HG03135 (cell line): ENCODE measurements around the gene C3orf49.

Experiments
- ATAC-seq: cut with Tn5 transposase; IDR thresholded peaks from one replicate; pipeline ENCODE4 v1.9.1; 2021; ENCODE audit warnings: mild to moderate bottlenecking, moderate library complexity; ENCODE audit not compliant: unreplicated experiment

The C3orf49 gene

GRCh38 chr3:63849175-63849574 lies 30.1 kb downstream of the C3orf49 start:
- ATAC-seq, result no peak

DNA sequence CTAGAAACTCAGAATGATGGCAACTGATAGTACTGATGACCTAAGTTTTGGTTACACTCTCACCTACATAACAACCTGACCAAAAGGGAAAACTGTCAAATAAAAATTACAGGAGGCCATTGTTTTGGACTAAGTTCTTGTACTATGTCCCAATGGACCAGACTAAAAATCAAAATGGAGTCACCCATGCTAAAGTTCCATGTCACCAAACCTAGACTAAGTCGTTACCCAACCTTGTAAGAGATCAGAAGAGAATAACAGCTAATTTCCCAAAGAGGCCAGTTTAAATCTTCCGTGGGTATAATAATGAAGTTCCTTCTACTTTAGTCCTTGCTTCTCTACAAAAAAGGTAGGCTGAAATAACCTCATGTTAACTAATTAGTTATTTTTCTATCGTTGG lies 32.2 kb downstream of the C3orf49 start:
- ATAC-seq, result no peak

DNA sequence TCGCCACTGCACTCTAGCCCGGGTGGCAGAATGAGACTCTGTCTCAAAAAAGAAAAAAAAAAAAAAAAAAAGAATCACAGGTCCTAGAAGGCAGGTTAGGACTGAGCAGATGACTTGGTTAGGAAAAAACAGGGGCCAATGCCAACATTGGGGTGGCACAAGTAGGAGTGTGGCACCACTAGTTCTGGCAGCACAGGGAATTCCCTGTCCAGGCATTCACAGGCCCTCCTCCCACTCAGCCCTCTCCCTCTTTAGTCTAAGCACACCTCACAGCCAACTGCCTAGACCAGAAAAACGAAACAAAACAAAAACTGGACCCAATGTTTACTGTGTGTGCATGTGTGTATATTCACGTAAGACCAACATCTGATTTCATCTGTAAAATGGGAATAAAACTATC lies 34.0 kb downstream of the C3orf49 start:
- ATAC-seq, result no peak

DNA sequence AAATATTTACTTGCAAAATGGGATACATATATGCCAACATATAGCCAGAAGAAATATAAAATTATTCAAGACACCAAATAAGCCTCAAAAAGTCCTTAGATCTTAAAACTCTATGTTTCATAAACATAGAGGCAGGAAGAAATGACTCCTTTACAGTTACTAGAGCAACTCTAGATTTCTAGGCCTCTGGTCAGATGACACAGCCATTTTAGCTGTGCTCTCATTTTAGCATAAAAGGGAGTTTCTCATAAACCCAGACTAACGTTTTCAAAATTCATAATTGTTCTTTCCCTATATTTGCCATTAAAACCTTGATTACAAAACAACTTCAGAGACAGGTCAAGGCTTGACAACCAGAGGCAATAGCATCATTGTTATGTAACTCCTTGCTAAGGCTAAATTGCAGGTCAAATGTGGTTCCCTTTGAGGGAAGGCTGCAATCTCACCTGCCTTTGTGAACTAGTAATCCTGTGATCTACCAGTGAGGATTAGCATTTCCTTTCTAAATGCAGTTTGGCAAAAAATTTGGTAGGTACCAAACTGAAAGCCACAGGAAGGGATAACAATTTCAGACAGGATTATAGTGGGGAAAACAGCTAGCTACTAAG lies 36.3 kb downstream of the C3orf49 start:
- ATAC-seq, result no peak

- no peak for ATAC-seq
These were observed 38.2 kb downstream of the C3orf49 start for GRCh38 chr3:63857311-63857710.

GRCh38 chr3:63860776-63861175 lies 41.7 kb downstream of the C3orf49 start:
- no peak for ATAC-seq

DNA sequence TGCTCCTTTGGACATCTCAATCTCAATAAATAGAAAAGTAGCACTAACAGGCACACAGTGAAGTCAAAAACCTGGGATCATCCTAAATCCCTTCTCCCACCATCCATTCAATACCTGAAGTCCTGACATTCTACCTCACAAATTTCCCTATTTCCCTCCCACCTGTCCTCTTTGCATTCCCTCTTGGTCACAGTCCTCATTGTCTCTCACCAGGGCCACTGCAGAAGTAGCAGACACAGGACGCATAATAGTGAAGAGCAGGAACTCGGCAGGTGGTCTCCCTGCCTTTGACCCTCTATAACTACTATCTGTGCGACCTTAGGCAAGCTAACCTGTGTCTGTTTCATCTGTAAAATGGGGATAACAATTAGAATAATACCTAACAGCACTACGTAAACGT lies 42.2 kb downstream of the C3orf49 start:
- ATAC-seq, result no peak

- ATAC-seq, result no peak
These were observed 43.7 kb downstream of the C3orf49 start for GRCh38 chr3:63862804-63863149.

- ATAC-seq, result peak; percentile 73
These were observed 44.3 kb downstream of the C3orf49 start, which contains the start of the genes ATXN7 and THOC7 for GRCh38 chr3:63863150-63864007. TSS of gene ATXN7 (plus strand) at chr3:63863867. CDS start at chr3:63912599, 48,732 bp downstream. TSS of gene THOC7 (minus strand) at chr3:63863805. CDS start at chr3:63863790, 15 bp downstream.

GRCh38 chr3:63864008-63864964 lies 45.2 kb downstream of the C3orf49 start:
- ATAC-seq, result peak; percentile 46

DNA sequence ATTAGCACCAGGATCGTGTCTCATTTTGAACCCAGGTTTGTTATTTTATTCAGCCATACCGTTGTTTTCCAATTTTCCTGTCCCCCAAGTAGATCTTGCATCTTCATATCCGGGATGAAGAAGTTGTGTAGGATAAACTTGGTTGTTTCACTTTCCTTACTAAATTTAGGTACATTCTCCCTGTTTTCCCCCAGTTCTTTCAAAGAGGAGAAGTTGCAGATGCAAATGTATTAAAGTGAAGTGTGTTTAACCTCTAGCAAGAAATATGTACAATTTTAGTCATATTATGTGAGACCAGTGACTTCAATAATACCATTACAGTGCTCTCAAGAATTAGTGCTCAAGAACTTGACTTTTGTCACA lies 45.8 kb downstream of the C3orf49 start:
- no peak for ATAC-seq

DNA sequence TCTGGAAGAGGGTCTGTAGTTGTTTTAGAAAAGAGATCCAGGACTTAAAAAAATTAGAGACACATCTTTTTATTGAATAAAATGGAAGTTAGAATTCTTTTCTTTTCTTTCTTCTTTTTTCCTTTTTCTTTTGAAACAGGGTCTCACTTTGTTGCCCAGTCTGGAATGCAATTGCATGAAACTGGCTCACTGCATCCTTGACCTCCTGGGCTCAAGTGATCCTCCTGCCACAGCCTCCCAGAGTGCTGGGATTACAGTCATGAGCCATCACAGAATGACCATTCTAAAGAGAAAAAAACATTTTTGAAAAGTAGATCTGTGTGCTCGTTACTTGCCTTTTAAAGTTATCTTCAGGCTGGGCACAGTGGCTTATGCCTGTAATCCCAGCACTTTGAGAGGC lies 48.1 kb downstream of the C3orf49 start:
- ATAC-seq, result no peak

DNA sequence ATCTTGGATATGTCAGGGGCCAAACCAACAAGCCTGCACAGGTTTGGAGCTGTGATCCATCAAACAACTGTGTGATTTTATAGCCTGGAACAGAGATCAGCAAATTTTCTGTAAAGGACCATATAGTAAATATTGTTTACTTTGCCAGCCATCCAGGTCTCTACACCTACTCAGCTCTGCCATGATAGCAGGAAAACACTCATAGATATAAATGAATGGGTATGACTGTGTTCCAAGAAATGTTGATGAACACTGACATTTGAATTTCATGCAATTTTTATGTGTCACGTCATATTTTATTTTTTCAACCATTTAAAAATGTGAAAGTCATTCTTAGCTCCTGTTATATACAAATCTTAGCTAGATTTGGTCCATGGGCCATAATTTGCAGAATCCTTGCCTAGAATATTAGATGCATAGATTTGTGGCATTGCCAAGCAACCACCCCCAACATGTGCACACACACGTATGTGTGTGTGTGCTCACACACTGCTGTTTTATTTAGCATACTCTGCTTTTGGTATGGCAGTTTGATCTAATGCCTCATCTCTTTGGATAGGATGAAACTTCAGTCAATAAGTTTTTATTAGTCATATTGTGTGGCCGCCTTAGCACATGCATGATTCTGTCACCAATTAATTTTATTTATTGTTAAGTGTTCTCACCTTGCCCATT lies 51.0 kb downstream of the C3orf49 start:
- no peak for ATAC-seq

DNA sequence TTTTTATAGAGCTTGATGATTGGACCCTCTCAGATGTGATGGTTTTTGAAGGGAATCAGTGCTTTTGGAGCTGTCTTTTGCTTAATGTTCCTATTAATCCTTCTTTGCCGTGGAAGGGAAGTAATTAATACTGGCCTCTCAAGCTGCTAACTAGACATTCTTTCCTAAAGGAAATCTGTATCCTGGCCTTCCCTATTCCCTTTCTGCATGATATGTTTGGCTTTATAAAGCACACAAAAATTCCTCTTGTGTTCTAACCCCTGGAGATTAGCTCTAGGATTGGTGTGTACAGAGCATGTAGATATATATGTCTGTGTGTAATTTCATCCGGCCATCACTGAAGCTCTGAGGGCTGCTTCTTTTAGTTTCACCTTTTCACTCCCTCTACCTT lies 51.5 kb downstream of the C3orf49 start:
- ATAC-seq, result no peak

GRCh38 chr3:63872135-63872924 lies 53.2 kb downstream of the C3orf49 start:
- no peak for ATAC-seq

- no peak for ATAC-seq
These were observed 55.7 kb downstream of the C3orf49 start for GRCh38 chr3:63874769-63875168.

DNA sequence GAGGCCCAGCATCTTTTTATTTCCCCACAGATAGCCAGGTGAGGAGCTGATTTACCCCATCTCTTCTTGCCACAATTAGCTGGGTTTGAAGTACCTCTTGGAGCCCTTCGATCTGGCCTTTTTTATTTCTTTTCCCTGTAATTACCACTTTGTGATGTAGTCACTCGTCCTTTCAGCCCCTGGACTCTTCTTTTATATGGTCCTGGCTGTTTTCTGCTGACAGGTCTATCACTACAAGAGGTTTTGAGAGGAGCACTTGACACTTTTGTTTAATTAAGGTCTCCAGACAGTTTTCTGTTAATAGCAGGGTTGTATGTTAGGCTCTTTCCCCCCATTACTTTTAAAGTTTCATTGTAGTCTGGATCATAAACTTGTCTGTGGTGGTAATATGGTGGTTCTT lies 56.4 kb downstream of the C3orf49 start:
- ATAC-seq, result no peak

DNA sequence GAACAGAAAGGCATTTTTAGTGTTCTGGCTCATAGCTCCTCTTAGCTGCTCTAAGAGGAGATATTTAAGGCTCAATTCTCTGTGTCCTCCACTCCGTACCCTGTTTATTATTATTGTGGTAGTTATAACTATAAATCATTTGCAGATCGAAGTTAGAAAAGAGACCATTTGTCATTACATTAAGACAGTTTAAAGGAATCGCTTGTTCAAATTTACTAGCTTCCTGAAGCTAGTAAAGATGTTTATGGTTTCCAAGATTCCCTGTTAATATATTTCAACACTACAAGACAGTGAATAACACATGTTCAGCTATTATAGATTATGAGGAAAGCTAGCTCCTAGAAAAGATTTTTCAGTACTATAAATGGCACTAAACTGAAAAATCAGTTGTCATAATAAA lies 57.2 kb downstream of the C3orf49 start:
- ATAC-seq, result no peak

GRCh38 chr3:63877737-63878393 lies 58.8 kb downstream of the C3orf49 start:
- ATAC-seq, result no peak
